PFSK-1 (cell line): ENCODE measurements around the gene CAV1.

ENCODE experiments used
- FOXP2 ChIP-seq: optimal IDR thresholded peaks from 2 replicates; pipeline ENCODE3; 2011; ENCODE audit warnings: borderline replicate concordance, control low read depth, inconsistent platforms; ENCODE audit not compliant: insufficient read depth; ENCODE audit errors: extremely low read length, extremely low read depth
- POLR2AphosphoS5 ChIP-seq: IDR thresholded peaks from 2 replicates; pipeline ENCODE4 v1.6.1; 2012; ENCODE audit warnings: low read depth, mild to moderate bottlenecking, control low read depth, low read length, moderate library complexity
- REST ChIP-seq, 2 experiments: IDR thresholded peaks; 2 replicates each; pipeline versions ENCODE4 v1.6.1 to v1.8.0; 2011 to 2012; ENCODE audit warnings: low read depth in 2 of 2, low read length in 2 of 2, control low read depth in 1 of 2, inconsistent platforms in 1 of 2, mild to moderate bottlenecking in 1 of 2, moderate library complexity in 1 of 2; ENCODE audit not compliant: insufficient read depth in 1 of 2
- SIN3A ChIP-seq: IDR thresholded peaks from 2 replicates; pipeline ENCODE4 v1.6.1; 2012; ENCODE audit warnings: mild to moderate bottlenecking, low read length, moderate library complexity, borderline replicate concordance; ENCODE audit not compliant: insufficient read depth
- TAF1 ChIP-seq: IDR thresholded peaks from 2 replicates; pipeline ENCODE4 v1.6.1; 2012; ENCODE audit warnings: low read length, control low read depth, borderline replicate concordance; ENCODE audit not compliant: insufficient read depth

Gene CAV1

GRCh38 chr7:116576350-116577319 is 51.8 kb downstream of the CAV1 start:
- TF ChIP-seq FOXP2 (no peak), TAF1 (0 out of 2 replicates have a peak, but pooled peaks have one; percentile 15)

GRCh38 chr7:116577320-116577871 is 52.6 kb downstream of the CAV1 start:
- no peak for TF ChIP-seq POLR2AphosphoS5
- no peak for TF ChIP-seq FOXP2
- no peak for TF ChIP-seq REST (IDR thresholded peaks at IDR 0.05; ENCODE audit: insufficient read depth in 1 of 2, low read depth in 2 of 2, low read length in 2 of 2)
- TF ChIP-seq TAF1 = no peak
- TF ChIP-seq SIN3A = no peak

GRCh38 chr7:116578526-116578925 is 53.7 kb downstream of the CAV1 start:
- TF ChIP-seq FOXP2 (no peak), SIN3A (no peak), POLR2AphosphoS5 (no peak), TAF1 (no peak), REST (IDR thresholded peaks at IDR 0.05; ENCODE audit: insufficient read depth in 1 of 2, low read depth in 2 of 2, low read length in 2 of 2) (no peak)

GRCh38 chr7:116579322-116579721 is 54.5 kb downstream of the CAV1 start:
- no peak for TF ChIP-seq FOXP2
- TF ChIP-seq SIN3A = no peak
- TF ChIP-seq POLR2AphosphoS5 = no peak
- TF ChIP-seq TAF1 = no peak

GRCh38 chr7:116579835-116580234 is 55.0 kb downstream of the CAV1 start:
- TF ChIP-seq SIN3A (no peak), TAF1 (no peak), FOXP2 (no peak), REST (IDR thresholded peaks at IDR 0.05; ENCODE audit: insufficient read depth in 1 of 2, low read depth in 2 of 2, low read length in 2 of 2) (no peak), POLR2AphosphoS5 (no peak)
